ENCODE data around the gene PTGER4.

Gene PTGER4

GRCh38 chr5:40733879-40734563 is 54.3 kb downstream of the PTGER4 start:
- TF ChIP-seq CTCF (IDR thresholded peaks at IDR 0.05; ENCODE audit: insufficient read depth, low read depth, low read length, missing control alignments) = no peak
- no peak overlapping the region for H3K4me3 ChIP-seq (ENCODE audit: low read depth, low read length)
- DNase-seq (ENCODE audit: low read depth) = no peak

GRCh38 chr5:40734986-40735385 is 55.3 kb downstream of the PTGER4 start:
- H3K4me3 ChIP-seq (ENCODE audit: low read depth, low read length) = no peak overlapping the region
- TF ChIP-seq CTCF (IDR thresholded peaks at IDR 0.05; ENCODE audit: insufficient read depth, low read depth, low read length, missing control alignments) = no peak
- DNase-seq (ENCODE audit: low read depth) = no peak

- TF ChIP-seq CTCF (IDR thresholded peaks at IDR 0.05; ENCODE audit: insufficient read depth, low read depth, low read length, missing control alignments) = no peak
- no peak overlapping the region for H3K4me3 ChIP-seq (ENCODE audit: low read depth, low read length)
- DNase-seq (ENCODE audit: low read depth) = no peak
Measured at GRCh38 chr5:40735609-40736008, 55.9 kb downstream of the PTGER4 start.

GRCh38 chr5:40736103-40736875 is 56.6 kb downstream of the PTGER4 start:
- H3K4me3 ChIP-seq (ENCODE audit: low read depth, low read length) = no peak overlapping the region
- TF ChIP-seq CTCF (IDR thresholded peaks at IDR 0.05; ENCODE audit: insufficient read depth, low read depth, low read length, missing control alignments) = peak; percentile 55
- peak; percentile 53 for DNase-seq (ENCODE audit: low read depth)

- TF ChIP-seq CTCF (IDR thresholded peaks at IDR 0.05; ENCODE audit: insufficient read depth, low read depth, low read length, missing control alignments) = no peak
- no peak for DNase-seq (ENCODE audit: low read depth)
Measured at GRCh38 chr5:40738502-40738901, 58.8 kb downstream of the PTGER4 start.

More at GRCh38 chr5:40738502-40738901, 58.8 kb downstream of the PTGER4 start:
- no peak overlapping the region for H3K4me3 ChIP-seq (ENCODE audit: low read depth, low read length)

Data from GM12865 (cell line).